ENCODE measurements around the gene GRIK1. TPM values are rescaled to one million over a fixed set of nuclear protein-coding genes. Genes with fewer than 3 reads are reported as not detected.
"Not testable (repeated sequence)": the region's sequence is repeated elsewhere in the genome, so short reads cannot be mapped to it uniquely, and the experiment has no call there.

GRIK1 gene
- not detected in 2 replicates for total RNA-seq (2014; rRNA removed; shearing (Covaris generic))

DNA sequence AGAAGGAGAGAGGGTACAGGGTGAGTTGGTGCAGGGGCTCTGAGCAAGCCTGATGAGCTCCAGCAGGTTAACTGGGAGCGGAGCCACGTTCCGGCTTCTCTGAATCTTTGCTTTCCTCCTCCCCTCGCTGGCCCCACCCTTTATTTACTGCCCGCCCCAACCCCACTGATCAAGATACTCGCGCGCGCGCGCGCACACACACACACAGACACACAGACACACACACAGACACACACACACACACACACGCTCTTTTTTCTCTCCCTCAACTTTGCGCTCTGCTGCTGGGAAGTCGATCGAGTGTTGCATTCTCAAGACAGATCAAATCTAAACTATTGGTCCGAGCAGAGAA lies at the start of gene GRIK1:
Gene GRIK1, minus strand, starts transcription at position 73 of the 352 bp plus-strand sequence.
- DNase-seq (ENCODE audit: low spot score), result peak; percentile 32
- in situ Hi-C loops (cut with HindIII; ENCODE audit: low sequenced_read_pairs), result no loop called here

DNA sequence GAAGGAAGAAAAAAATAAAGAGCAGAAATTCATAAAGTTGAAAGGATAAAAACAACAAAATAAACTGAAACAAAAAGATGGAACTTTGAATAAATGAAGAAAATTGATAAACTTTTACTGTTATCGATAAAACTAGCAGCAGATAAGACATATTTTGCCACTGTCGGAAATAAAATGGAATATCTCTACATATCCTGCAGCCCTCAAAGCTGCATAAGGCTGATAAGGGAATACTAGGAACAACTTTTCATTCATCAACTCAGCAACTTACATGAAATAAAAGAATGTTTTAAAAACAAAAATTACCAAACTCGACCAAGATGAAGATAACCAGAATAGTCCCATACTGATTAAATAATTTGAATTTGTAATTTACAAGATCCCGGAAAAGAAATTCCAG lies 48.0 kb upstream of the GRIK1 start:
- no peak for DNase-seq (ENCODE audit: low spot score)
- in situ Hi-C loops (cut with HindIII; ENCODE audit: low sequenced_read_pairs), result no loop called here

DNA sequence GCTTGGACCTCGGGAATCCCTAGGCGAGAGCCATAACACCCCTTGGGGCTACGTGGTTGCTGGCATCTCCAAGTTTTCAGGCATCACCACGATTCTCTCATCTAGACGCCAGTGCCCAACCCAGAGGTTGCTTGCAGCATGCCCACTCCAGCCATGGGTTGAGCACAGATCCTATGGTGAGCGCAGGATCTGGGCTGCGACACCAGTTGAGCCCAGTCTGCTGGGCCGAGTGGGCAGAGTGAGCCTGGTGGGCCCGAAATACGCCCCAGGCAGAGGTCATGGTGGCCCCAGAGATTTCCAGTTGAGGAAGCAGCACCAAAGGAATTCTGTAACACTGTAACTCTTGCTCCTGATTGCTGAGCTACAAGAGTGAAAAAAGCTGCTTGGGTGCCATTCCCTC lies 46.1 kb upstream of the GRIK1 start:
- DNase-seq (ENCODE audit: low spot score), result no peak
- in situ Hi-C loops (cut with HindIII; ENCODE audit: low sequenced_read_pairs), result no loop called here

DNA sequence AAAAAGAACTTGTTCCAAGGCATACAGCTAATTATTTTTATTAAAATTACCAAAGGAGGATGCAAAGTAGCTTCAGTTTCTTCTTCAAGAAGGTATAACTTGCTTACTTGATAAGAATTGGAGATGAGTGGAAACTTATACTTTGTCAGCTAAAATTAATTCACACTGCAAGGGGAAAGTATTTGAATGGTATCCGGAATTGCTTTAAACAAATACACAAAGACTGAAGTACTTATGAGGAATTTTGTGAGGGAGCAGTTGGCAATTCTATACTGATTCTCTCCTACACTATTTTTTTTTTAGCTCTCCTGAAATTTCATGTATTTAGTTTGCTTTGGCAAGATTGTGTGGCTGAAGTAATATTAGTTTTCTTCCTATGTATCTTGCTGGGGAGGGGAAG lies 39.2 kb upstream of the GRIK1 start:
- no peak for DNase-seq (ENCODE audit: low spot score)
- in situ Hi-C loops (cut with HindIII; ENCODE audit: low sequenced_read_pairs), result no loop called here

DNA sequence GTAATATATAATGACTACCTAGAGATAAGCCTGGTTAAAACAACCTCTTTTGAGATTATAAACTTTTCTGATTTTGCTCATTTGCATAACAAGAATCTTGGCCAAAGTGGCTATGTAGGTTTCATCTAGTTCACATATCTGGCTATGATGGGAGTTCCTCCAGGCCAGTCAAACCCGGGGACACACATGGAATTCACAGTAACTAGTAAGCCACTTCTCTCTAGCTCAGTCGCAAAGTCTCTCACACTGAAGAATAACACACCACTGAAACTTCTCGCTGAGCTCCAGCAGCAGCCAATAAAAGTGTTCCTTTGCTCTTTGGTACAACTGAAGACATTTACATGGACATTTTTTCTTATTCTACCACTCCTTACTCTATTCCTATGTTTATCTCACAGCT lies 36.0 kb upstream of the GRIK1 start:
- no peak for DNase-seq (ENCODE audit: low spot score)
- in situ Hi-C loops (cut with HindIII; ENCODE audit: low sequenced_read_pairs), result no loop called here

DNA sequence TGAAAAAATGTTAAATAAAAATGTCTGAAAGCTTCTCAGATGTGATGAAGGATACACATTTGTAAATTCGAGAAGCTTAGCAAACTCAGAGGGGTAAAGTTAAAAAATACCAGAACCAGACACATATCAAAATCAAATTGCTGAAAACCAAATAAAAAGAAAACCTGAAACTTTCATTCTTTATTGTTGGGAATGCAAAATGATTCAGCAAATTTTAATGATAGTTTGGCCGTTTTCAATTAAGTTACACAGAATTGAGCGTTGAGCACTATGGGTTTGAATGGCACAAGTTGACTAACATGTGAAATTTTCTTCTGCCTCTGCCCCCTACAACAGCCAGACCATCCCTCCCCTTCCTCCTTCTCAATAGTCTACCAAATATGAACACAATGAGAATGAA lies 33.5 kb upstream of the GRIK1 start:
- in situ Hi-C loops (cut with HindIII; ENCODE audit: low sequenced_read_pairs), result no loop called here

DNA sequence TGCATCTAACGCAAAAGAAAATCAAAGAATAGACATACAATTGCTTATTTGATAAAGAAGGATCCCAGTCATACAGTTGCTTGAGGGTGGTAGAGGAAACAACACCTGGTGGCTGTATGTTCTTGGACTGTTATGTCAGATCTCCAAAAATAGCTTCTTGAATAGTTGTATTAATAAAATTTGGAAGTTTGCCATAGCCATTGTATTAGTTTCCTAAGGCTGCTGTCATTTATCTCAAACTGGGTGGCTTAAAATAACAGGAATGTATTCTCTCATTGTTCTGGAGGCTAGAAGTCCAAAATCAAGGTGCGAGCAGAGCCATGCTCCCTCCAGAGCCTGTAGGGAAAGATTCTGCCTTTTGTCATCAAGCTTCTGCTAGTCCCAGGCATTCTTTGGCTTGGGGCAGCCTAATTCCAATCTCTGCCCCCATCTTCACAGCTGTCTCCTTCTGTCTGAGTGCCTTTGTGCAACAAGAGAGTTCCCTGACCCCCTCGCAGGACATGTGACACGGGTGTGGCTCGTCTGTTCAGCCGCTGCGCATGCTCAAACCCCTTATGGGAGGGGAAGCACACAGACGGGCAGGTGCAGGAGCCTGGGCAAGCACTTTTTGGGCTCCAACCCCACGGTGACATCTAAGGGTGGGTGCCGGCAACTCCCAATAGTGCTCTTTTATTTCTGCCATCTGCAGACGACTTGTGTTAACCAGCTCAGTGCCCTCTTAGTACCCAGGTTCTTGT lies 21.7 kb upstream of the GRIK1 start:
- in situ Hi-C loops (cut with HindIII; ENCODE audit: low sequenced_read_pairs), result no loop called here
- no peak for DNase-seq (ENCODE audit: low spot score)

More for the DNA sequence above, 33.5 kb upstream of the GRIK1 start:
- DNase-seq (ENCODE audit: low spot score), result no peak

DNA sequence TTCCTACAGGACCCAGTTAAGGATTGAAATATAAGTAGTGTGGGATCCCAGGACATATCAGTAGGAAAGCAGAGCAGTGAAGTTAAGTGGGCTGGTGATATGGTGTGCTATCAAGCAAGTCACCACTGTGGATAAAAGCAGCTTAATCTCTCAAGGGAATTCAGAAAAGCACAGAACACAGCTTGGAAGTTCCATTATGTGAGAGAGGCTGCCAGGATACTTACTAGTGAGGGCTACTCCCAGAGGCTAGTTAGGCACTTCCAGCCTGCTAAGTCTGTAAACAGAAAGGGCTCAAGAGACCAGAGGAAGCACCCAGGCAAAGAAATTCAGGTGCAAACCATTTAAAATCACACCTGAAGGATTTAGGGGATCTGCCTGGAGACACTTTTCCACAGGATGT lies 18.8 kb upstream of the GRIK1 start:
- DNase-seq (ENCODE audit: low spot score), result no peak
- in situ Hi-C loops (cut with HindIII; ENCODE audit: low sequenced_read_pairs), result no loop called here

DNA sequence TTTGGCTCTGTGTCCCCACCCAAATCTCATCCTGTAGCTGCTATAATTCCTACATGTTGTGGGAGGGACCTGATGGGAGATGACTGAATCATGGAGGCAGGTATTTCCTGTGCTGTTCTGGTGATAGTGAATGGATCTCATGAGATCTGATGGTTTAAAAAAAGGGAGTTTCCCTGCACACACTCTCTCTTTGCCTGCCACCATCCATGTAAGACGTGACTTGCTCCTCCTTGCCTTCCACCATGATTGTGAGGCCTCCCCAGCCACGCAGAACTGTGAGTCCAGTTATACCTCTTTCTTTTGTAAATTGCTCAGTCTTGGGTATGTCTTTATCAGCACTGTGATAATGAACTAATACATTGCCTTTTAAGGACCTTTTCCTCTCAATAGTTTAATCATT lies 18.2 kb upstream of the GRIK1 start:
- DNase-seq (ENCODE audit: low spot score); in situ Hi-C loops (cut with HindIII; ENCODE audit: low sequenced_read_pairs): not testable (repeated sequence)

DNA sequence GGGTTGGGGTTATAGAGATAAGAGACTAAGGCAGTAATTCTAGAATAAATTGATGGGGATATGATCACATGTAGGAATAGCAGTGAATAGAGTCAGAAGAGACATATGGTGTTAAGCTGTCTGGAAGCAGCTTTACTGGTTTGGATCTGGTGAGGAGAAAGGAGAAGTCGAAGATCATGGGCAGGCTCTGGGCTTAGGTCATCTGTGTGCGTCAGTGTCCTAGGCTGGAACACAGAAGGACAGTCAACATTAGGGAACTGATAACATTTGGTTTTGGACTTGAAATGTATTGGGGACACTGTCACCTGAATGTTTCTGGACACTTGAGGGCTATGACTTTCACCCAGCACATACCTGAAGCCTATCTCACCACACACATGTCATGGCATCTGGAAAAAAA lies 13.9 kb upstream of the GRIK1 start:
- no peak for DNase-seq (ENCODE audit: low spot score)
- in situ Hi-C loops (cut with HindIII; ENCODE audit: low sequenced_read_pairs), result no loop called here

DNA sequence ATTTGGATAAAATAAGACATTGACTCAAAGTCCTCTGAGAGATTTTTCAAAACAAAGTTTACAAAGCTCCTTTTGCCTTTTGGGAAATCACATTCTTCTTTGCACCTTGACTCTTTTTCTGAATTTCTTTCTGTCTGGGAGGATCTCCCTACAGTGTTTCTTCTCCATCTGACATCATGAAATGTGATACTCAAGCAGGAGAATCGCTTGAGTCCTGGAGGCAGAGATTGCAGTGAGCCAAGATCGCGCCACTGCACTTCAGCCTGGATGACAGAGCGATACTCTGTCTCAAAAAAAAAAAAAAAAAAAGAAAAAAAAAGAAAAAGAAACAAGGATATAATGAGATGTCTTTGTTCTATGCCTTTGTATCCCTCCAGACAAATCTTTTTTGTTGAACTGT lies 13.3 kb upstream of the GRIK1 start:
- no peak for DNase-seq (ENCODE audit: low spot score)
- in situ Hi-C loops (cut with HindIII; ENCODE audit: low sequenced_read_pairs), result no loop called here

DNA sequence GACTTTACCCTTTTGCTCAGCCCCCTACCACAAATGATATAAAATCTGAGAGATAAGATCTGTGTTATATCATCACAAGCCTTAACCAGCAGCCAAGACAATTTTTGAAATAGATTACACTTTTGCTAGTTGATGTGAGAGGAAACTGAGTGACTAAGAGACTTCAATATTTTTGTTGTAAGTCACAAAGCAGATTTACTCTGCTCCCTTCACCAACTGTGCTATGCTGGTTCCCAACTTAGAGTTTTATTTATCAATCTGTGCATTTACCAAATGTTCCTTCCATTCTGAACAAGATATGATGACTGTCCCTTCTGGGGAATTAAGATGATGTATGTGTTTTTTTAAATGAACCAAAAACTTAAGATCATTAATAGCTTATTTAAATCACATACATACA lies 12.1 kb upstream of the GRIK1 start:
- in situ Hi-C loops (cut with HindIII; ENCODE audit: low sequenced_read_pairs), result no loop called here
- no peak for DNase-seq (ENCODE audit: low spot score)

DNA sequence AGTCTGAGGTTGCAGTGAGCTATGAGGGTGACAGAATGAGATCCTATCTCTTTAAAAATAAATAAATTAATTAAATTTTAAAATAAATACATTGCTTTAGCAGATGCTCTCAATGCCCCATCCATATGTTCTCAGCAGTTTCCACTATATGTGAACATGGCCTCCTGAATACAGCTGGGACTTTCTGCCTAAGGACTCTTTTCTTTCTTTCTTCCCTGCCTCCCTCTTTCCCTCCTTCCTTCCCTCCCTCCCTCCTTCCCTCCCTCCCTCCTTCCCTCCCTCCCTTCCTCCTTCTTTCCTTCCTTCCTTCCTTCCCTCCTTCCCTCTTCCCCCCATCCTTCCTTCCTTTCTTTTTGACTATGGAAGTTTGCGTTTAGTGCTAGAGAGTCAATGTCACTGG lies 10.2 kb upstream of the GRIK1 start:
- DNase-seq (ENCODE audit: low spot score), result no peak
- in situ Hi-C loops (cut with HindIII; ENCODE audit: low sequenced_read_pairs), result no loop called here

DNA sequence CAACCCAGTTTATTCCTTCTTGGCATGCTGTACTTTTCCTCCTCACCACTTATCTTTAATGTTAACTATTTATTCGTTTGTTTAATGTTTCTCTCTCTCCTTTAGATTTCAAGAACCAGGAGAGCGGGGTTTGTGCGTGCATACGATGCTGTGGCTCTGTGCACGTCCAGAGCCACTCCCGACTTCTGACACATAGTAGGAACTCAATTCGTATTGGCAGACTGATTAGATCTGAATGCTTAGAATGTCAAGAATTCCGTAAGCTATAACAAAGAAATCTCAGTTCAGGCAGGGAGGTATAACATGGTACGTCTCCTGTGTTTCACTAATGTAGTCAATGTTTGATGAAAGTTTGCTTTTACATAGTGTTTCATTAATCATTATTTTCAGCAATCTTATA lies 7.3 kb upstream of the GRIK1 start:
- DNase-seq (ENCODE audit: low spot score), result no peak
- in situ Hi-C loops (cut with HindIII; ENCODE audit: low sequenced_read_pairs), result no loop called here

DNA sequence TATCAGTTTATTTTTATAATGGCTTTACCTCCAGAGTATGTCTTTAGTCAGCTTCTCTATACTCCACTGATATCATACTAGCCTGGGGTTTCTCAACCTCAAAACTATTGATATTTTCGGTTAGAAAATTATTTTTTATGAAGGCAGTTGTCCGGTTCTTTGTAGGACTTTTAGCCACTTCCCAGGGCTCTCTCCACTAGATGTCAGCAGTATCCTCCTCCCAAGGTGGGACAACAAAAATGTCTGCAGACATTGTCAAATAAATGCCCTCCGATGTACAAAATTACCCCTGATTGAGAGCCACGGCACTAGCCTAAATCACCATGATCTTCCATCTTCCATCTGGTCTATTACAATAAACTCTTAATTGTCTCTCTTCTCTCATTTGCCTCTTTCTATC lies 4.1 kb upstream of the GRIK1 start:
- in situ Hi-C loops (cut with HindIII; ENCODE audit: low sequenced_read_pairs), result no loop called here
- DNase-seq (ENCODE audit: low spot score), result no peak

DNA sequence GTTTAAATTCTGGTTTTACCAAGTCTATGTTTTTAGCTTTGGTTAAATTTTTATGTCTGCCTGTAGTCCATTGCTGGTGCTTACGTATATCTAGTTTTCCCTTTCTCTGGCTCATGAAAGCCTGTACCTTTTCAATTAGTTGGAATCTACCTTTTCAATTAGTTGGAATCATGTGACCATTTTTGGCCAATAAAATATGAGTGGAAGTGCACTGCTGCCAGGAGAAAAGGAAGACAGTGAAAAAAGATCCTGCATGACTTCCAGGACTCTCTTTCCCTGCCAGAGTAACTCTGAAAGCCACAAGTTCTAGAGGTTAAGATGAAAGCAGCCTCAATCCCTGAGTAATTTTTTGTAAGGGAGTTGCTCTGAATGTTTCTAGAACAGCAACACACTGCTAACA lies 2.2 kb upstream of the GRIK1 start:
- in situ Hi-C loops (cut with HindIII; ENCODE audit: low sequenced_read_pairs), result no loop called here
- DNase-seq (ENCODE audit: low spot score), result no peak

DNA sequence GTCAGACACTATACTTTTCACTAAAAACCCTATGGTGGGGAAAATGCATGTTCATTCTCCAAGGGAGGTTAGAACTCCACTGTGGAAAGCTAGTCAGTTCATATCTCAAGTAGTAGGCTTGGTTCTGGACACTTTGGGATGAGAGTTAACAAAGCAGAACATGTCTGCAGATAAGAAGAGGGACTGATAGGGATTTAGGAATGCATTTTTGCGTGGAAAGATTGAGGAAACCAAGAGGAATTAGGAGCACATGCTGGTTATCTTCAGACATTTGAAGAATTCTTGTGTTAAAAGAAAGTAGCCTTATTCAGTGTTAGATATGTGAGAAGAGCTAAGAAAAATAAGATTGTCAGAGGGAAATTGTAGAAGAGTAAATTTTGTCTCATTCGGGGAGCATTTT lies 1.2 kb upstream of the GRIK1 start:
- in situ Hi-C loops (cut with HindIII; ENCODE audit: low sequenced_read_pairs), result no loop called here

DNA sequence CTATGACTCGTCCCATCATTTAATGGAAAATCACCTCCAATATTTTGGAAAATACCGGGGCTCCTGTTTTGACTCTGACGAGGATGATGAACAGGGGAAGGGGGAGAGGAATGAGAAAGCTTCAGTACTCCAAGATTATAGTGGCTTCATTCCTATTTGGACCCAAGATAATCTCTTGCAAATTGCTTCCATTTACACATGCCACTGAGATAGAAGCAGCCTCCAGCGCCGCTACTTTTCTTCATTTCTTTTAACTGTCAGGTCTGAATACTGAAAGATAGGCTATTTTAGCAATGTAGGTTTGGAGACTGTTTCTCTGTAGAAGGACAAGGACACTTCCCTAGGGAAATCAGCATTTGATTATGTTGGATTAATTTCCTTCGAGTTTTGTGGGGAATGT lies 565 bp upstream of the GRIK1 start:
- in situ Hi-C loops (cut with HindIII; ENCODE audit: low sequenced_read_pairs), result no loop called here
- DNase-seq (ENCODE audit: low spot score), result peak; percentile 8

More for the DNA sequence above, 1.2 kb upstream of the GRIK1 start:
- DNase-seq (ENCODE audit: low spot score), result no peak

DNA sequence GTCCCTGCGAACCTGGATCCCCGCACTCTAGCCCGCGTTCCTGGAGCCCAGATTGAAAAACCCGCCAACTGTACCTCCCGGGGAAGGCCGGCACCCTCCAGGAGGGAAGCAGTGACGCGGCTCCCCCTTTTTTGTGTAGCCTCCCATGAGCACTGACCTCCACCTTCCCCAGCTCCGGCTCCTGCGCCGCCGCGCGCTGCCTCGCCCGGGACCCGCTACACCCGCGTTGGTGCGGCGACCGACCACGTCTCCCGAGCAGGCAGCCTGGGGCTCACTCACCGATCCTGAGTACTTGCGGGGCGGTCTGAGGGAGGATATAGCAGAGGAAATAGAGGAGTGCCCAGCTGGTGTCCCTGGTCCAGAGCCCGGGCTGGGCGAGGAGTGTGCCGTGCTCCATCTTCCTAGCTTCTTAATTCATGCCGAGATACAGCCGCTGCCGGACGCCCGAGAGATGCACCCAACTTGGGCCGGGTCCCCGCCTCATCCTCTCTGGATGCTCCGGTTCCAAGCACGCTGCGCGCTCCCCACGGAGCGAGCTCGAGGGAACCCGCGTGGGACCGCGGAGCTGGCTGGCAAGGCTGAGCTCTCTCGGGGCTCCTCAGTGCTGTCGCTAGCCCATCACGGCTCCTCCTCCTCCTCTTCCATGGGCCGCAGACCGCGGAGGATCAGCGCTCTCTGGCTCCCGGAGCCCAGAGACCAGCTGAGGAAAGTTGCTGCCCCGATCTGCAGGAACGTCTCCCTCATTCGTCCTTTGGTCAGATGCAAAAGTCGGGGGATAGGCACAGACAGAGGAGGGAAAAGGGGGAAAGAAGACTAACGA lies 482 bp downstream of the GRIK1 start:
- peak; percentile 22 for DNase-seq (ENCODE audit: low spot score)
- in situ Hi-C loops (cut with HindIII; ENCODE audit: low sequenced_read_pairs), result no loop called here

DNA sequence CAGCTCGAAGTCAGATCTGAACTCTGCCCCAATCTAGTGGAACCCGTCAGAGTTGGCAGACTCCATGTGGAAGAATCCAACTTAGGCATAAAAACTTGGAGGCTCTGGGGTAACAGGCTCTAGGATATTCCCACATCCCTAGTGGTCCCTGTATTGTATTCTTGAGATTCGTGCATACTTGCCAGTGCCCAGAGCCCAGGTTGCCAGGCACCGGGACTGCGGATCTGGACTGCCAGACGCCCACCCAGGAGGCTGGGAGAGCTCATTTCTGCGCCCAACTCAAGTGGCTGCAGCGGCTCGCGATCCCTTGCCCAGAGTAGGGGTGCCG lies 1.1 kb downstream of the GRIK1 start:
- in situ Hi-C loops (cut with HindIII; ENCODE audit: low sequenced_read_pairs), result no loop called here

DNA sequence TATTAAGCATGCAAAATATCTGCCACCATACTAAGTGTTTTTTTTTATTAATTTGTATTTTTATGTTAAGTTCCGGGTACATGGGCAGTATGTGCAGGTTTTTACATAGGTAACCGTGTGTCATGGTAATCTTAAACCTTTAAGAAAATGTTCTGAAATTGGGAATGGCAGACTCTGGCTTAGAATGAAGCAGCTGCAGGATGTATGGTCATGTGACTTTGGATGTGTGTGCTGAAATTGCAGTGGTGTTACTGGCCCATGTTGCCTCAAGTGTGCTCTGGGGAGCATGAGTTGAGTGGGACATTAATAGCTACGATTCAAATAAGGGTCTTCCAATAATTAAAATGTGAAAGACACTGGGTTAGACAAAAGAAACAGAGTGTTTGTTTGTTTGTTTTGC lies 6.7 kb downstream of the GRIK1 start:
- in situ Hi-C loops (cut with HindIII; ENCODE audit: low sequenced_read_pairs), result no loop called here
- DNase-seq (ENCODE audit: low spot score), result no peak

More for the DNA sequence above, 1.1 kb downstream of the GRIK1 start:
- no peak for DNase-seq (ENCODE audit: low spot score)
